ENCODE results near the gene KCNJ4.

GRCh38 chr22:38485783-38486182 lies 30.8 kb upstream of the KCNJ4 start:
- no peak for TF ChIP-seq CTCF (IDR thresholded peaks at IDR 0.05)
- no peak for TF ChIP-seq EZH2 (IDR thresholded peaks at IDR 0.05)
- no peak for TF ChIP-seq EZH2phosphoT487 (IDR thresholded peaks at IDR 0.05)

Data from neural progenitor cell (in vitro differentiated cells).